Dedifferentiated amniotic fluid mesenchymal stem cell (primary cell): ENCODE data around the gene IL17RE.

ENCODE experiments used
- DNase-seq: peaks from one replicate; pipeline ENCODE4 v3.0.0-alpha.2; 2016; ENCODE audit errors: extremely low spot score

IL17RE gene

GRCh38 chr3:9906480-9906879 is 3.8 kb downstream of the IL17RE start:
- DNase-seq: no peak

- DNase-seq: no peak
Measured at GRCh38 chr3:9908286-9908685, 5.6 kb downstream of the IL17RE start.

GRCh38 chr3:9909221-9910013 is 6.8 kb downstream of the IL17RE start:
- no peak for DNase-seq

GRCh38 chr3:9911863-9912262 is 9.2 kb downstream of the IL17RE start:
- DNase-seq: no peak

- DNase-seq: no peak
Measured at GRCh38 chr3:9912294-9912935, 9.8 kb downstream of the IL17RE start.

GRCh38 chr3:9913601-9914000 is 11.0 kb downstream of the IL17RE start:
- DNase-seq: no peak

GRCh38 chr3:9914011-9914410 is 11.4 kb downstream of the IL17RE start:
- no peak for DNase-seq

GRCh38 chr3:9914559-9915253 is 12.1 kb downstream of the IL17RE start:
- DNase-seq: no peak

GRCh38 chr3:9915254-9916141 is 12.8 kb downstream of the IL17RE start:
- DNase-seq: no peak

GRCh38 chr3:9916346-9916733 is 13.7 kb downstream of the IL17RE start:
- DNase-seq: no peak

GRCh38 chr3:9916734-9917680 is 14.4 kb downstream of the IL17RE start, which contains the start of gene IL17RC:
Gene IL17RC, plus strand, starts transcription at chr3:9917098. Its CDS starts 218 bp downstream, at chr3:9917316.
- DNase-seq: peak; percentile 76

GRCh38 chr3:9917820-9918219 is 15.2 kb downstream of the IL17RE start:
- no peak for DNase-seq

- DNase-seq: no peak
Measured at GRCh38 chr3:9918261-9919038, 15.8 kb downstream of the IL17RE start.

- DNase-seq: no peak
Measured at GRCh38 chr3:9928158-9928557, 25.5 kb downstream of the IL17RE start.

GRCh38 chr3:9930804-9931418 is 28.3 kb downstream of the IL17RE start:
- DNase-seq: no peak

GRCh38 chr3:9932535-9932842 is 29.8 kb downstream of the IL17RE start:
- DNase-seq: no peak

- peak; percentile 65 for DNase-seq
Measured at GRCh38 chr3:9932843-9933560, 30.4 kb downstream of the IL17RE start.

GRCh38 chr3:9933561-9934234 is 31.1 kb downstream of the IL17RE start, which contains the start of gene CRELD1:
Gene CRELD1, plus strand, starts transcription at chr3:9933834. Its CDS starts 605 bp downstream, at chr3:9934439.
- peak; percentile 78 for DNase-seq
